Right atrium auricular region (tissue), 2 donors: ENCODE measurements around the gene POLR3A. TPM values are rescaled to one million over a fixed set of nuclear protein-coding genes. Genes with fewer than 3 reads are reported as not detected.
"Not testable (repeated sequence)": the region's sequence is repeated elsewhere in the genome, so short reads cannot be mapped to it uniquely, and the experiment has no call there.

ENCODE experiments used
- DNase-seq: peaks from one replicate; pipeline ENCODE4 v3.0.0-alpha.2; 2019; ENCODE audit warnings: low spot score
- H3K27ac ChIP-seq, 2 donors: fragments of 200-600 bp; sonication (generic); 1 replicate in 1 of 2; 2 replicates in 1 of 2; pipeline ENCODE4 v1.5.1; 2016 to 2019
- H3K27me3 ChIP-seq, 2 donors: fragments of 200-600 bp; sonication (generic); one replicate each; pipeline versions ENCODE4 v1.5.1 to v1.6.0; 2017 to 2019
- H3K36me3 ChIP-seq: fragments of 200-600 bp; sonication (generic); one replicate; pipeline ENCODE4 v1.5.1; 2016
- H3K4me1 ChIP-seq, 2 donors: fragments of 200-600 bp; sonication (generic); one replicate each; pipeline versions ENCODE4 v1.5.1 to v1.6.0; 2017 to 2019
- H3K4me3 ChIP-seq, 2 donors: fragments of 200-600 bp; sonication (generic); 1 replicate in 1 of 2; 2 replicates in 1 of 2; pipeline ENCODE4 v1.5.1; 2017 to 2019; ENCODE audit warnings: mild to moderate bottlenecking in 1 of 2, moderate library complexity in 1 of 2
- H3K9me3 ChIP-seq, 2 donors: fragments of 200-600 bp; sonication (generic); one replicate each; pipeline ENCODE4 v1.5.1; 2019
- CTCF ChIP-seq, 2 donors: fragments of 200-600 bp; sonication (generic); IDR thresholded peaks; one replicate each; pipeline ENCODE4 v1.5.1; 2019; ENCODE audit warnings: antibody characterized with exemption in 2 of 2
- total RNA-seq, 2 donors: library from RNA; depleted of rRNA; stranded (reverse); fragments of >200 nt; gene quantifications; one replicate each; pipeline ENCODE4 v1.1.0, GENCODE V29; 2016

The POLR3A gene
- total RNA-seq, 2 donors from 2014 or later, result 6.9 to 8.2 TPM

- no peaks in the 10 kb centered on the region for H3K9me3 ChIP-seq
- no peak for DNase-seq
- H3K4me3 ChIP-seq, result no peak overlapping the region
- TF ChIP-seq CTCF (IDR thresholded peaks at IDR 0.05), result no peak
- H3K4me1 ChIP-seq, result peaks cover 0 to 4% of the 10 kb centered on the region in 2 donors
- no peaks in the 10 kb centered on the region for H3K27me3 ChIP-seq
- H3K27ac ChIP-seq, result no peak overlapping the region
- no peaks in the 10 kb centered on the region for H3K36me3 ChIP-seq
Measured at GRCh38 chr10:78071140-78071856, 42.0 kb upstream of the POLR3A start.

GRCh38 chr10:78070726-78071125 lies 41.4 kb upstream of the POLR3A start:
- no peaks in the 10 kb centered on the region for H3K36me3 ChIP-seq
- no peaks in the 10 kb centered on the region for H3K9me3 ChIP-seq
- H3K27me3 ChIP-seq, result no peaks in the 10 kb centered on the region
- no peak overlapping the region for H3K4me3 ChIP-seq
- no peak overlapping the region for H3K27ac ChIP-seq
- H3K4me1 ChIP-seq, result peaks cover 0 to 4% of the 10 kb centered on the region in 2 donors
- no peak for TF ChIP-seq CTCF (IDR thresholded peaks at IDR 0.05)
- no peak for DNase-seq

- H3K27ac ChIP-seq, H3K4me3 ChIP-seq, H3K27me3 ChIP-seq, DNase-seq, H3K9me3 ChIP-seq, H3K36me3 ChIP-seq, H3K4me1 ChIP-seq: not testable (repeated sequence)
Measured at GRCh38 chr10:78070064-78070463, 40.7 kb upstream of the POLR3A start.

- no peak for DNase-seq
- no peak overlapping the region for H3K4me3 ChIP-seq
- no peak for TF ChIP-seq CTCF (IDR thresholded peaks at IDR 0.05)
- no peak overlapping the region for H3K27ac ChIP-seq
- H3K9me3 ChIP-seq, result no peaks in the 10 kb centered on the region
- H3K36me3 ChIP-seq, result no peaks in the 10 kb centered on the region
- peaks cover 0 to 4% of the 10 kb centered on the region in 2 donors for H3K4me1 ChIP-seq
- no peaks in the 10 kb centered on the region for H3K27me3 ChIP-seq
Measured at GRCh38 chr10:78069151-78069550, 39.8 kb upstream of the POLR3A start.

- DNase-seq, result no peak
- peaks cover 0 to 4% of the 10 kb centered on the region in 2 donors for H3K4me1 ChIP-seq
- H3K9me3 ChIP-seq, result no peaks in the 10 kb centered on the region
- H3K36me3 ChIP-seq, result no peaks in the 10 kb centered on the region
- no peak overlapping the region for H3K27ac ChIP-seq
- TF ChIP-seq CTCF (IDR thresholded peaks at IDR 0.05), result no peak
- H3K27me3 ChIP-seq, result no peaks in the 10 kb centered on the region
- H3K4me3 ChIP-seq, result no peak overlapping the region
Measured at GRCh38 chr10:78066728-78067430, 37.6 kb upstream of the POLR3A start.

- no peak for DNase-seq
- H3K4me1 ChIP-seq, result no peaks in the 10 kb centered on the region
- no peaks in the 10 kb centered on the region for H3K36me3 ChIP-seq
- H3K27me3 ChIP-seq, result no peaks in the 10 kb centered on the region
- no peaks in the 10 kb centered on the region for H3K9me3 ChIP-seq
- no peak overlapping the region for H3K4me3 ChIP-seq
- TF ChIP-seq CTCF (IDR thresholded peaks at IDR 0.05), result no peak
- no peak overlapping the region for H3K27ac ChIP-seq
Measured at GRCh38 chr10:78066012-78066411, 36.7 kb upstream of the POLR3A start.
